NT2/D1 (cell line): ENCODE results near the gene SERPINE1.

Experiments used
- SUZ12 ChIP-seq: IDR thresholded peaks from 2 replicates; pipeline ENCODE4 v1.6.1; 2011; ENCODE audit not compliant: insufficient read length, insufficient read depth; ENCODE audit errors: extremely low read depth
- YY1 ChIP-seq: IDR thresholded peaks from 2 replicates; pipeline ENCODE4 v1.6.1; 2011; ENCODE audit not compliant: insufficient read length, insufficient read depth
- ZNF274 ChIP-seq: IDR thresholded peaks from 2 replicates; pipeline ENCODE4 v1.6.1; 2011; ENCODE audit warnings: mild to moderate bottlenecking, low read depth, low read length

DNA sequence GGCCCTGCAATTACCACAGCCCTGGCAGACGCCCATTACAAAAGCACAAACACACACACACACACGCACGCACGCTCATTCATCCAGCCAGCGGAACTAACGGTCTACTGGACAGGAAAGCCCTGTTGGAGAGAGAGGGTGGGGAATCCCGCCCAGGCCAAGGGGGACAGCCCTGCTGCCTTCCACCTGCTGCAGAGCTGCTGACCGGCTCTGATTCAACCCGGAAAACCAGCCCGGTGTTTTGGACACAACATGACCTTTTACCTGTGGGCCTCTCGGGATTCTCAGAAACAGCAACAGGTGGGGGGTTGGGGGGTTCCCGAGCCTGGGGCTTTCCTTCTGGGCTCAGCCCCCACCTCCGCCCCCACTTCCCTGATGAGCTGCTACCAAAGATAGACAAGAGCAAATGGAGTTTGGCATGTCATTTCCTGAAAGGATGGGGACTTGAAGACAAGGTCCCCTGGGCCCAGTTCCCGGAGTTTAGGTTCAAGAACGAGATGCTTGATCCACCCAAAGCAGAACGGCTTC, 18.5 kb upstream of the SERPINE1 start:
- TF ChIP-seq ZNF274, result no peak
- no peak for TF ChIP-seq YY1
- TF ChIP-seq SUZ12, result no peak
